GM18520 (cell line): ENCODE measurements around the gene AKR7A3.
"Not testable (repeated sequence)": the region's sequence is repeated elsewhere in the genome, so short reads cannot be mapped to it uniquely, and the experiment has no call there.

Experiments used
- ATAC-seq: cut with Tn5 transposase; IDR thresholded peaks from one replicate; pipeline ENCODE4 v1.9.1; 2021; ENCODE audit not compliant: unreplicated experiment

The AKR7A3 gene

DNA sequence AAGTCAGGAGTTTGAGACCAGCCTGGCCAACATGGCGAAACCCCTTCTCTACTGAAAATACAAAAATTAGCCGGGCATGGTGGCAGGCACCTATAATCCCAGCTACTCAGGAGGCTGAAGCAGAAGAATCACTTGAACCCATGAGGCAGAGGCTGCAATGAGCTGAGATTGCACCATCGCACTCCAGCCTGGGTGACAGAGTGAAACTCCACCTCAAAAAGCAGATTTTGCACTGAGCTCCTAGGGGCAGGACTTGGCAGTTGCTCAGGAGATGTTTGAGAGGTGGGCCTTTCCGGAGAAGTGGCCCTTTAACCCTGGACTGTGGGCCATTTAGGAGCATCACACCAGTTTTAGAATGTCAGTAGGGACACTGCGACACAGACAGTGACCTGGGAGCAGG lies 32.3 kb downstream of the AKR7A3 start:
- ATAC-seq, result not testable (repeated sequence)

GRCh38 chr1:19255288-19255687 lies 33.3 kb downstream of the AKR7A3 start:
- no peak for ATAC-seq

DNA sequence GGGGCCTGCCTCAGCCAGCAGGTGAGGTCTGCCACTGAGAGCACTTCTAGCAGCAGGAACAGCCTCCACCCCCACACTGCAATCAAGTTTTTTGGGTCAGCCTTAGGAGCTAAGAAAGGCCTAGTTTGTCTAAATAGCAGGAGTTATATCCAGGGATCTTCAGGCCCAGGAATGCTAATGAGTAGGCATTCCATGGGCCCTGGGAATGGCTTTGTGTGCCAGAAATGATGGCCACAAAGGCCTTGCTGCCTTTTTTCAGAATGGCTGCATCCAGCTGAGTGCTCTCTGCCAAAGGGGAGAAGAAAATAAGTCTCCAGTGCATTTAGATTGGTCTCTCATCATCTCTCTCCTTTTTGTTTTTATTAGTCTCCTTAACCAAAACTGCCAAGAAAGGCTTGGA lies 34.2 kb downstream of the AKR7A3 start:
- no peak for ATAC-seq

- peak; percentile 65 for ATAC-seq
These were observed 37.0 kb downstream of the AKR7A3 start, which contains the start of the genes EMC1 and MRTO4 for GRCh38 chr1:19251305-19252196. TSS of gene EMC1 (minus strand) at chr1:19251524. CDS start at chr1:19251509, 15 bp downstream. TSS of gene MRTO4 (plus strand) at chr1:19251805. CDS start at chr1:19251836, 31 bp downstream.

- no peak for ATAC-seq
These were observed 37.8 kb downstream of the AKR7A3 start for GRCh38 chr1:19250629-19251304.

DNA sequence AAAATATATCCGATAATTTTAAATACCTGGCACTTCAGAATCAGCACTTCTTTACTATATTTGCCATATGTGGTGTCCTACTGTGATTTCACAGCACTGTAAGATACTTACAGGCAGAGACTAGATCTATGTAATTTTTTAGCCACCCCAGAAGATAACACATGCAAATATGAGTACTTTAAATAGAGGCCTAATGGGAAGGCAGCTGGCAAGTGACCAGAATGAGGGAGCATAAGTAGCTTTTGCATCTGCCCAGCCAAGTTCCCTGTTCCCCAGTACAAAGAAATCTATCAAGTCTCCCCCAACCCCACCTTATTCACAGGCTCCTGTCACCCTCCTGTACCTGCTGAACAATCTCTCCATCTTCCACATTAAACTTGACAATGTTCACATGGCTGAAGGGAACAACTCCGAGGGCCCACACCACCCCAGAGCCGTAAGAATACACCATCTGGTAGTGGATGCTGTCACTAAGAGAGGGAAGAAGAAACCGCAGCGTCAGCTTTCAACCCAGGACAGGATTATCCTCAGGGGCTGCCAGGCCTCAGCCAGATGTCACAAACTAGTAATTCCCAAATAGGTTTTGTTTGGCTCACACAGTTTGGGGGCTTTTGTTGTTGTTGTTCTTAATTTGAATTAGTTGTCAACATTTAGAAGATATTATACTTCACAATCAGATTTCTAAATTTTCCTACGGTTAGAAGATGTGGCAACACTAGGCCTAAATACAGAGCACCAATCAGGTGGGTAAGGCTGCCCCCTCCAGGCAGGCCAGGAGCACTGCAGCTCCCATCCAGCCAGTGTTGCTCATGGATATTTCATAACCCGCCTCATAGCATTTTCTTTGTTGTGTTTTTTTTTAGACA lies 47.7 kb downstream of the AKR7A3 start:
- no peak for ATAC-seq

- no peak for ATAC-seq
These were observed 48.7 kb downstream of the AKR7A3 start for GRCh38 chr1:19239876-19240275.

DNA sequence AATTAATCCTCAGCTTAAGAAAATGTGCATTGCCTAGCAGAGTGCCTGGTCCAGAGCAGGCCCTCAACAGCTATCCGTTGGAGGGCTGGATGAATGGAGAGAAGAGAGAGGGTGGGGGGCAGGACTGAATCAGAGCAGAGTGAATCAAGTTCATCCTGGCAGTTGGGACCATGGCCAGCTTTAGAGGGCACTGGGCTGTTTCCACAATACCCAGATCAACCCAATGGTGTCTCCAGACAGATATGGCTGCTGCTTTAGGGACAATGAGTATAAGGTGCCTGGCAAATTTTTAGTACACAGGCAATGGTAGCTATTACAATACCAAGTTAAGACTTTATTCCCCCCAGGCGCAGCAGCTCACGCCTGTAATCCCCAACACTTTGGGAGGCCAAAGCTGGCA lies 54.3 kb downstream of the AKR7A3 start:
- no peak for ATAC-seq
